Tibial nerve (tissue), 4 donors: ENCODE data around the gene FANK1.

ENCODE experiments used
- CTCF ChIP-seq, 5 experiments: fragments of 200-600 bp in 3 of 5; fragments of 450-650 bp in 2 of 5; sonication (generic) in 3 of 5; IDR thresholded peaks; one replicate each; pipeline ENCODE4 v1.5.1; 2016 to 2019; ENCODE audit warnings: antibody characterized with exemption in 5 of 5, mild to moderate bottlenecking in 3 of 5, moderate library complexity in 2 of 5
- EP300 ChIP-seq, 2 donors: sonication (generic); formaldehyde crosslinking; IDR thresholded peaks; one replicate each; pipeline ENCODE4 v1.6.1; 2017; ENCODE audit warnings: antibody characterized with exemption in 2 of 2, mild to moderate bottlenecking in 1 of 2

DNA sequence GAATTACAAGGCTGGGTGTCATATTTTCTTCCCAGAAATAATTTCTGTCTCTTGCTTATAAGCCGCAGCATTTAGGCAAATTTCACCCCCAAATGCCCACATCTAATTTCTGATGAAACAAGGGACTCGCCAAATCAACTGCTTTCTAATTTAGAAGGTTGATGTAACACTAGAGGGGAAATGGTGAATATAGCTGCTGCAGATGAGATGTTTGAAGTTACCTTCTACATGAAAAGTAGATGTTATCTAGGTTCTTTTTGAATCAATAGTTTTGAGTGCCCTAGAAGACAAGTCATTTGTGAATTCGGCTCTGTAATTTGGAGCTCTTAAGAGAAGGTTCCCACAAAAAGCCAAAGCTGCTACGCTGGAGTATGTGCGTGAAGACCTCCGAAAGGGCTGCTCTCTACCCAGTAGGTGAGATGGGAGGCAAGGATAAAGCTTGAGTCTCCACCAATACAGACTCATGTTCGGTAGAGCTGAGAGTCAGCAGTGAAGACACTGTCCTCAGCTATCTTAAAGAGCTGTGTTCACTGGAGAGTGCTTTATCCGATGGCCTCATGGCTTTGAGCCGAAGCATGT lies 99.5 kb downstream of the FANK1 start:
- TF ChIP-seq CTCF (IDR thresholded peaks at IDR 0.05) = no peak
- TF ChIP-seq EP300 (IDR thresholded peaks at IDR 0.05) = no peak
